Breast epithelium (tissue), 3 donors: ENCODE results near the gene SLC9A8.

Source experiments
- POLR2A ChIP-seq: fragments of 450-650 bp; IDR thresholded peaks from one replicate; pipeline ENCODE4 v1.6.1; 2016; ENCODE audit warnings: antibody characterized with exemption, mild to moderate bottlenecking, moderate library complexity
- TF ChIP-seq, protein P1 (sequence below), 3 donors: fragments of 450-650 bp; IDR thresholded peaks; one replicate each; pipeline ENCODE4 v1.5.1; 2016 to 2017; ENCODE audit warnings: antibody characterized with exemption in 3 of 3, mild to moderate bottlenecking in 3 of 3, moderate library complexity in 3 of 3

DNA sequence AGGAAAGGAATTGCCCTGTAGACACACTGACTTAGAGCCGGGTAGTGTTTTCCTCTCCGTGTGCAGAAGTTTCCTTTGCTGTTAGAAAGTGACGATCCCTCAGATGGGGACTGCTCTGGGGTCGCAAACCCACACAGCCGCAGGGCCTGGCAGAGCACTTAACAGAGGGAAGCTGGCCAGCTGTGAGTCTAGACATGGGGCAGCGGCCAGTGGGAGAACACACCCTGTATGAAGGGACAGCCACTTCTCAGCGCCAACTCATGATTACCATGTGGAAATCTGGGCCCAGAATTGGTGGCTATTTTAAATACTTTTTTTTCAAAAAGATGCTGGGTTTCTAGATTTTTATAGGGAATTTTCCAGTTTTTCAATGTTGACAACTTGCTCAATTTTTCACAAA lies 39.4 kb downstream of the SLC9A8 start:
- TF ChIP-seq, protein P1, sequence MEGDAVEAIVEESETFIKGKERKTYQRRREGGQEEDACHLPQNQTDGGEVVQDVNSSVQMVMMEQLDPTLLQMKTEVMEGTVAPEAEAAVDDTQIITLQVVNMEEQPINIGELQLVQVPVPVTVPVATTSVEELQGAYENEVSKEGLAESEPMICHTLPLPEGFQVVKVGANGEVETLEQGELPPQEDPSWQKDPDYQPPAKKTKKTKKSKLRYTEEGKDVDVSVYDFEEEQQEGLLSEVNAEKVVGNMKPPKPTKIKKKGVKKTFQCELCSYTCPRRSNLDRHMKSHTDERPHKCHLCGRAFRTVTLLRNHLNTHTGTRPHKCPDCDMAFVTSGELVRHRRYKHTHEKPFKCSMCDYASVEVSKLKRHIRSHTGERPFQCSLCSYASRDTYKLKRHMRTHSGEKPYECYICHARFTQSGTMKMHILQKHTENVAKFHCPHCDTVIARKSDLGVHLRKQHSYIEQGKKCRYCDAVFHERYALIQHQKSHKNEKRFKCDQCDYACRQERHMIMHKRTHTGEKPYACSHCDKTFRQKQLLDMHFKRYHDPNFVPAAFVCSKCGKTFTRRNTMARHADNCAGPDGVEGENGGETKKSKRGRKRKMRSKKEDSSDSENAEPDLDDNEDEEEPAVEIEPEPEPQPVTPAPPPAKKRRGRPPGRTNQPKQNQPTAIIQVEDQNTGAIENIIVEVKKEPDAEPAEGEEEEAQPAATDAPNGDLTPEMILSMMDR (IDR thresholded peaks at IDR 0.05): no peak
- no peak for TF ChIP-seq POLR2A
